RWPE2 (cell line): Measurements from ENCODE around the gene EPC1.
"Not testable (repeated sequence)": the region's sequence is repeated elsewhere in the genome, so short reads cannot be mapped to it uniquely, and the experiment has no call there.

Source experiments
- ATAC-seq: fragments of 200-7000 bp; cut with Tn5 transposase; 3 replicates; pipeline ENCODE4 v1.9.1; 2021; ENCODE audit warnings: low read depth
- DNase-seq: peaks from one replicate; pipeline ENCODE4 v3.0.0-alpha.2; 2020; ENCODE audit warnings: low spot score
- H3K27ac ChIP-seq: fragments of 450-650 bp; 2 replicates; pipeline ENCODE4 v1.5.1; 2017; ENCODE audit warnings: mild to moderate bottlenecking; ENCODE audit not compliant: poor library complexity, severe bottlenecking
- H3K27me3 ChIP-seq: fragments of 250-450 bp; sonication (Bioruptor Pico); 2 replicates; pipeline ENCODE4 v1.5.1; 2021; ENCODE audit warnings: mild to moderate bottlenecking, moderate library complexity; ENCODE audit not compliant: insufficient read depth, poor library complexity, severe bottlenecking
- H3K36me3 ChIP-seq: fragments of 250-450 bp; sonication (Bioruptor Pico); 2 replicates; pipeline ENCODE4 v1.5.1; 2020; ENCODE audit warnings: low read depth, mild to moderate bottlenecking, moderate library complexity
- H3K4me1 ChIP-seq: fragments of 250-450 bp; sonication (Bioruptor Pico); 2 replicates; pipeline ENCODE4 v1.5.1; 2021; ENCODE audit warnings: mild to moderate bottlenecking, moderate library complexity; ENCODE audit not compliant: insufficient read depth, poor library complexity, severe bottlenecking
- H3K4me3 ChIP-seq: fragments of 250-450 bp; sonication (Bioruptor Pico); 2 replicates; pipeline ENCODE4 v1.5.1; 2021; ENCODE audit warnings: mild to moderate bottlenecking, moderate library complexity; ENCODE audit not compliant: severe bottlenecking
- H3K9me3 ChIP-seq: fragments of 250-450 bp; sonication (Bioruptor Pico); 2 replicates; pipeline ENCODE4 v1.5.1; 2021; ENCODE audit warnings: mild to moderate bottlenecking, moderate library complexity; ENCODE audit not compliant: severe bottlenecking
- CTCF ChIP-seq: fragments of 450-650 bp; IDR thresholded peaks from one replicate; pipeline ENCODE4 v1.5.1; 2017; ENCODE audit warnings: mild to moderate bottlenecking, moderate library complexity; ENCODE audit not compliant: poor library complexity, severe bottlenecking

EPC1 gene

GRCh38 chr10:32253276-32253675, 93.7 kb downstream of the EPC1 start:
- Histone ChIP-seq H3K4me1 (peaks cover 6% of the 10 kb centered on the region), H3K9me3 (no peaks in the 10 kb centered on the region), H3K4me3 (no peak overlapping the region), H3K36me3 (no peaks in the 10 kb centered on the region), H3K27me3 (no peaks in the 10 kb centered on the region), H3K27ac (no peak overlapping the region)
- no peak for DNase-seq
- no peak for TF ChIP-seq CTCF
- ATAC-seq = peak; percentile 96

GRCh38 chr10:32250489-32250888, 96.5 kb downstream of the EPC1 start:
- not testable (repeated sequence) for H3K36me3 ChIP-seq, DNase-seq, H3K9me3 ChIP-seq, H3K27ac ChIP-seq, ATAC-seq, H3K27me3 ChIP-seq, H3K4me1 ChIP-seq, H3K4me3 ChIP-seq

GRCh38 chr10:32246685-32247084, 100.3 kb downstream of the EPC1 start:
- peaks cover 3% of the 10 kb centered on the region for H3K4me1 ChIP-seq
- ATAC-seq = no peak

GRCh38 chr10:32245760-32246159, 101.2 kb downstream of the EPC1 start:
- Histone ChIP-seq H3K27ac (no peak overlapping the region), H3K36me3 (no peaks in the 10 kb centered on the region), H3K4me1 (peaks cover 3% of the 10 kb centered on the region), H3K4me3 (no peak overlapping the region), H3K27me3 (no peaks in the 10 kb centered on the region), H3K9me3 (no peaks in the 10 kb centered on the region)
- no peak for ATAC-seq
- no peak for TF ChIP-seq CTCF
- DNase-seq = no peak

More at GRCh38 chr10:32246685-32247084, 100.3 kb downstream of the EPC1 start:
- H3K27me3 ChIP-seq = no peaks in the 10 kb centered on the region
- no peak overlapping the region for H3K27ac ChIP-seq
- no peaks in the 10 kb centered on the region for H3K9me3 ChIP-seq
- no peak for DNase-seq
- no peaks in the 10 kb centered on the region for H3K36me3 ChIP-seq
- no peak for TF ChIP-seq CTCF
- H3K4me3 ChIP-seq = no peak overlapping the region

- H3K27me3 ChIP-seq = no peaks in the 10 kb centered on the region
- no peak for DNase-seq
- no peak overlapping the region for H3K4me3 ChIP-seq
These were observed 102.3 kb downstream of the EPC1 start for GRCh38 chr10:32244421-32245207.

More at GRCh38 chr10:32244421-32245207, 102.3 kb downstream of the EPC1 start:
- Histone ChIP-seq H3K9me3 (no peaks in the 10 kb centered on the region), H3K36me3 (no peaks in the 10 kb centered on the region), H3K27ac (no peak overlapping the region), H3K4me1 (peaks cover 10% of the 10 kb centered on the region)
- no peak for ATAC-seq
- no peak for TF ChIP-seq CTCF
